HepG2 (cell line): ENCODE measurements around the gene TGFA. TPM values are rescaled to one million over a fixed set of nuclear protein-coding genes. Genes with fewer than 3 reads are reported as not detected.

ENCODE experiments used
- ATF7-NPFF ChIP-seq: sonication (generic); formaldehyde crosslinking; IDR thresholded peaks from 2 replicates; pipeline ENCODE4 v1.8.1; 2023; ENCODE audit warnings: mild to moderate bottlenecking, low read depth, missing genetic modification reagents, moderate library complexity
- CBFB ChIP-seq: sonication (generic); formaldehyde crosslinking; IDR thresholded peaks from 2 replicates; pipeline ENCODE4 v1.4.0; 2020; ENCODE audit warnings: missing genetic modification reagents
- DNMT1 ChIP-seq: sonication (generic); formaldehyde crosslinking; IDR thresholded peaks from 2 replicates; pipeline ENCODE4 v1.5.1; 2020; ENCODE audit warnings: mild to moderate bottlenecking, missing genetic modification reagents
- GABPA ChIP-seq, 2 experiments: IDR thresholded peaks; 2 replicates each; pipeline ENCODE4 v1.6.1; 2011 to 2016; ENCODE audit warnings: low read depth in 2 of 2, low read length in 1 of 2, missing biosample characterization in 1 of 2, missing genetic modification characterization in 1 of 2
- GATAD1 ChIP-seq: IDR thresholded peaks from 2 replicates; pipeline ENCODE4 v1.6.1; 2016; ENCODE audit warnings: missing genetic modification reagents, missing compliant biosample characterization
- GATAD2A ChIP-seq: IDR thresholded peaks from 2 replicates; pipeline ENCODE4 v1.6.1; 2016
- HMG20A ChIP-seq: IDR thresholded peaks from 2 replicates; pipeline ENCODE4 v1.6.1; 2016; ENCODE audit warnings: borderline replicate concordance
- MAFK ChIP-seq, 2 experiments: IDR thresholded peaks in 1 of 2; conservative IDR thresholded peaks in 1 of 2; 2 replicates each; pipeline ENCODE4 v1.6.1; 2011; ENCODE audit warnings: improper control_type of control experiment in 2 of 2, low read length in 2 of 2
- NR2F1 ChIP-seq, 2 experiments: fragments of 450-650 bp in 1 of 2; formaldehyde crosslinking in 1 of 2; IDR thresholded peaks; 2 replicates each; pipeline versions ENCODE4 v1.5.0 to v1.6.1; 2016 to 2020; ENCODE audit warnings: mild to moderate bottlenecking in 1 of 2, missing compliant biosample characterization in 1 of 2, missing genetic modification reagents in 1 of 2, moderate library complexity in 1 of 2
- ZBTB7B ChIP-seq: sonication (generic); formaldehyde crosslinking; IDR thresholded peaks from 2 replicates; pipeline ENCODE4 v1.4.0; 2020; ENCODE audit warnings: missing genetic modification reagents
- ZNF296 ChIP-seq: sonication (generic); formaldehyde crosslinking; conservative IDR thresholded peaks from 2 replicates; pipeline ENCODE4 v1.5.0; 2020; ENCODE audit warnings: mild to moderate bottlenecking, missing genetic modification reagents
- ZNF841 ChIP-seq: sonication (generic); formaldehyde crosslinking; IDR thresholded peaks from 2 replicates; pipeline ENCODE4 v1.8.1; 2023; ENCODE audit warnings: missing genetic modification reagents, borderline replicate concordance
- ZNF879 ChIP-seq: sonication (generic); formaldehyde crosslinking; IDR thresholded peaks from 2 replicates; pipeline ENCODE4 v1.8.1; 2023; ENCODE audit warnings: missing genetic modification reagents
- polyA plus RNA-seq, 8 experiments: library from polyadenylated mRNA; depleted of rRNA in 3 of 8; stranded (reverse) in 7 of 8; unstranded in 1 of 8; fragments of >200 nt; fragmentation: Illumina TruSeq in 4 of 8; extraction: Trizol in 4 of 8; gene quantifications; 2 replicates each; pipeline versions ENCODE4 v1.2.1 to v1.2.3, GENCODE V29; 2011 to 2016; ENCODE audit warnings: low read depth in 4 of 8, missing spikeins in 1 of 8, mixed read lengths in 1 of 8; ENCODE audit not compliant: insufficient read depth in 1 of 8
- total RNA-seq, 5 experiments: library from RNA; depleted of rRNA; stranded (reverse); fragments of >200 nt; fragmentation: Illumina TruSeq; extraction: Trizol; gene quantifications; 2 replicates each; pipeline ENCODE4 v1.2.3, GENCODE V29; 2016; ENCODE audit warnings: low read depth in 1 of 5
- TF ChIP-seq, protein P1 (sequence below): IDR thresholded peaks from 2 replicates; pipeline ENCODE4 v1.6.1; 2016
- TF ChIP-seq, protein P2 (sequence below): sonication (generic); formaldehyde crosslinking; IDR thresholded peaks from 2 replicates; pipeline ENCODE4 v1.8.0; 2022; ENCODE audit warnings: mild to moderate bottlenecking, missing genetic modification reagents; ENCODE audit not compliant: insufficient replicate concordance
- TF ChIP-seq, protein P3 (sequence below): sonication (generic); formaldehyde crosslinking; IDR thresholded peaks from 2 replicates; pipeline ENCODE4 v1.8.0; 2022; ENCODE audit warnings: low read depth, missing genetic modification reagents
- TF ChIP-seq, protein P4 (sequence below), 2 experiments: sonication (generic) in 1 of 2; formaldehyde crosslinking in 1 of 2; IDR thresholded peaks; 2 replicates each; pipeline versions ENCODE4 v1.5.1 to v1.6.1; 2011 to 2020; ENCODE audit warnings: borderline replicate concordance in 1 of 2, low read depth in 1 of 2, low read length in 1 of 2, mild to moderate bottlenecking in 1 of 2, missing genetic modification reagents in 1 of 2, moderate library complexity in 1 of 2
- TF ChIP-seq, protein P5 (sequence below): IDR thresholded peaks from 2 replicates; pipeline ENCODE4 v1.6.1; 2016; ENCODE audit warnings: low read depth, borderline replicate concordance
- TF ChIP-seq, protein P6 (sequence below): sonication (generic); formaldehyde crosslinking; IDR thresholded peaks from 2 replicates; pipeline ENCODE4 v1.4.0; 2020; ENCODE audit warnings: mild to moderate bottlenecking, missing genetic modification reagents
- TF ChIP-seq, protein P7 (sequence below): fragments of 450-650 bp; IDR thresholded peaks from 2 replicates; pipeline ENCODE4 v1.6.1; 2017

TGFA gene
- total and polyA plus RNA-seq, 2 of the 13 experiments (the other 11 are each of a cell fraction or from before 2014, with no cell fraction given), result 7.8 to 15.3 TPM

DNA sequence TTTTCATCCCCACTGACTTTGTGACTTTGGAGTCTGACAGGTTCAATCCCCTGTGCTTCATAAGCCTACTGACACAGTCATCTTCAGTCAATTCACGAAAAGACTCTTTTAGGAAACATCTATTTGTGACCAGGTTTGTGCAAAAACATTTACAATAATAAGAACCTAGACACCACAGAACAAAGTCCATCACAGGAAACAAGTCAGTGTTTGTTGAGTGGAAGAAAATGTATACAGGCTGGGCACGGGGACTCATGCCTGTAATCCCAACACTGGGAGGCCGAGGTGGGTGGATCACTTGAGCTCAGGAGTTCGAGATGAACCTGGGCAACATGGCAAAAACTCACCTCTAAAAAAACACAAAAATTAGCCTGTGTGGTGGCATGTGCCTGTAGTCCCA lies 49.7 kb downstream of the TGFA start (continued):
- TF ChIP-seq, protein P1, sequence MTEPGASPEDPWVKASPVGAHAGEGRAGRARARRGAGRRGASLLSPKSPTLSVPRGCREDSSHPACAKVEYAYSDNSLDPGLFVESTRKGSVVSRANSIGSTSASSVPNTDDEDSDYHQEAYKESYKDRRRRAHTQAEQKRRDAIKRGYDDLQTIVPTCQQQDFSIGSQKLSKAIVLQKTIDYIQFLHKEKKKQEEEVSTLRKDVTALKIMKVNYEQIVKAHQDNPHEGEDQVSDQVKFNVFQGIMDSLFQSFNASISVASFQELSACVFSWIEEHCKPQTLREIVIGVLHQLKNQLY, result peak; percentile 38; the same call in 1 of the 2 replicates
- TF ChIP-seq ZNF879 (CRISPR knock-in tag), result no peak
- TF ChIP-seq ZBTB7B (CRISPR knock-in tag), result no peak
- TF ChIP-seq, protein P2, sequence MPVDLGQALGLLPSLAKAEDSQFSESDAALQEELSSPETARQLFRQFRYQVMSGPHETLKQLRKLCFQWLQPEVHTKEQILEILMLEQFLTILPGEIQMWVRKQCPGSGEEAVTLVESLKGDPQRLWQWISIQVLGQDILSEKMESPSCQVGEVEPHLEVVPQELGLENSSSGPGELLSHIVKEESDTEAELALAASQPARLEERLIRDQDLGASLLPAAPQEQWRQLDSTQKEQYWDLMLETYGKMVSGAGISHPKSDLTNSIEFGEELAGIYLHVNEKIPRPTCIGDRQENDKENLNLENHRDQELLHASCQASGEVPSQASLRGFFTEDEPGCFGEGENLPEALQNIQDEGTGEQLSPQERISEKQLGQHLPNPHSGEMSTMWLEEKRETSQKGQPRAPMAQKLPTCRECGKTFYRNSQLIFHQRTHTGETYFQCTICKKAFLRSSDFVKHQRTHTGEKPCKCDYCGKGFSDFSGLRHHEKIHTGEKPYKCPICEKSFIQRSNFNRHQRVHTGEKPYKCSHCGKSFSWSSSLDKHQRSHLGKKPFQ, result no peak
- TF ChIP-seq, protein P3, sequence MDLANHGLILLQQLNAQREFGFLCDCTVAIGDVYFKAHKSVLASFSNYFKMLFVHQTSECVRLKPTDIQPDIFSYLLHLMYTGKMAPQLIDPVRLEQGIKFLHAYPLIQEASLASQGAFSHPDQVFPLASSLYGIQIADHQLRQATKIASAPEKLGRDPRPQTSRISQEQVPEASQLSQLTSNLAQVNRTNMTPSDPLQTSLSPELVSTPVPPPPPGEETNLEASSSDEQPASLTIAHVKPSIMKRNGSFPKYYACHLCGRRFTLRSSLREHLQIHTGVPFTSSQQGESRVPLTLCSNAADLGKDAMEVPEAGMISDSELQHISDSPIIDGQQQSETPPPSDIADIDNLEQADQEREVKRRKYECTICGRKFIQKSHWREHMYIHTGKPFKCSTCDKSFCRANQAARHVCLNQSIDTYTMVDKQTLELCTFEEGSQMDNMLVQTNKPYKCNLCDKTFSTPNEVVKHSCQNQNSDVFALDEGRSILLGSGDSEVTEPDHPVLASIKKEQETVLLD (CRISPR knock-in tag), result no peak
- TF ChIP-seq DNMT1 (CRISPR knock-in tag), result no peak
- TF ChIP-seq GATAD1, result no peak
- TF ChIP-seq, protein P4, sequence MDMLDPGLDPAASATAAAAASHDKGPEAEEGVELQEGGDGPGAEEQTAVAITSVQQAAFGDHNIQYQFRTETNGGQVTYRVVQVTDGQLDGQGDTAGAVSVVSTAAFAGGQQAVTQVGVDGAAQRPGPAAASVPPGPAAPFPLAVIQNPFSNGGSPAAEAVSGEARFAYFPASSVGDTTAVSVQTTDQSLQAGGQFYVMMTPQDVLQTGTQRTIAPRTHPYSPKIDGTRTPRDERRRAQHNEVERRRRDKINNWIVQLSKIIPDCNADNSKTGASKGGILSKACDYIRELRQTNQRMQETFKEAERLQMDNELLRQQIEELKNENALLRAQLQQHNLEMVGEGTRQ (IDR thresholded peaks at IDR 0.05; ENCODE audit: low read depth, low read length), result no peak
- TF ChIP-seq, protein P4 (CRISPR knock-in tag; IDR thresholded peaks at IDR 0.05; ENCODE audit: borderline replicate concordance), result no peak
- no peak for TF ChIP-seq ZNF296 (CRISPR knock-in tag)
- no peak for TF ChIP-seq CBFB (CRISPR knock-in tag)
- TF ChIP-seq, protein P5, sequence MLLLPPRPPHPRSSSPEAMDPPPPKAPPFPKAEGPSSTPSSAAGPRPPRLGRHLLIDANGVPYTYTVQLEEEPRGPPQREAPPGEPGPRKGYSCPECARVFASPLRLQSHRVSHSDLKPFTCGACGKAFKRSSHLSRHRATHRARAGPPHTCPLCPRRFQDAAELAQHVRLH (CRISPR knock-in tag), result no peak
- TF ChIP-seq NR2F1 (CRISPR knock-in tag; IDR thresholded peaks at IDR 0.05), result no peak
- TF ChIP-seq ZNF841 (CRISPR knock-in tag), result no peak
- no peak for TF ChIP-seq ATF7-NPFF (CRISPR knock-in tag)
- TF ChIP-seq HMG20A (CRISPR knock-in tag), result peak; percentile 61; the same call in 1 of the 2 replicates
- TF ChIP-seq GABPA (IDR thresholded peaks at IDR 0.05; ENCODE audit: low read depth, low read length), result no peak
- no peak for TF ChIP-seq GABPA (CRISPR knock-in tag; IDR thresholded peaks at IDR 0.05; ENCODE audit: low read depth)
- no peak for TF ChIP-seq MAFK (conservative IDR thresholded peaks at IDR 0.05 in 1 of 2, IDR thresholded peaks at IDR 0.05 in 1 of 2; ENCODE audit: low read length in 2 of 2)
- TF ChIP-seq, protein P6, sequence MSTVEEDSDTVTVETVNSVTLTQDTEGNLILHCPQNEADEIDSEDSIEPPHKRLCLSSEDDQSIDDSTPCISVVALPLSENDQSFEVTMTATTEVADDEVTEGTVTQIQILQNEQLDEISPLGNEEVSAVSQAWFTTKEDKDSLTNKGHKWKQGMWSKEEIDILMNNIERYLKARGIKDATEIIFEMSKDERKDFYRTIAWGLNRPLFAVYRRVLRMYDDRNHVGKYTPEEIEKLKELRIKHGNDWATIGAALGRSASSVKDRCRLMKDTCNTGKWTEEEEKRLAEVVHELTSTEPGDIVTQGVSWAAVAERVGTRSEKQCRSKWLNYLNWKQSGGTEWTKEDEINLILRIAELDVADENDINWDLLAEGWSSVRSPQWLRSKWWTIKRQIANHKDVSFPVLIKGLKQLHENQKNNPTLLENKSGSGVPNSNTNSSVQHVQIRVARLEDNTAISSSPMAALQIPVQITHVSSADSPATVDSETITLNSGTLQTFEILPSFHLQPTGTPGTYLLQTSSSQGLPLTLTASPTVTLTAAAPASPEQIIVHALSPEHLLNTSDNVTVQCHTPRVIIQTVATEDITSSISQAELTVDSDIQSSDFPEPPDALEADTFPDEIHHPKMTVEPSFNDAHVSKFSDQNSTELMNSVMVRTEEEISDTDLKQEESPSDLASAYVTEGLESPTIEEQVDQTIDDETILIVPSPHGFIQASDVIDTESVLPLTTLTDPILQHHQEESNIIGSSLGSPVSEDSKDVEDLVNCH (CRISPR knock-in tag), result no peak
- peak; percentile 75 for TF ChIP-seq GATAD2A
- TF ChIP-seq, protein P7, sequence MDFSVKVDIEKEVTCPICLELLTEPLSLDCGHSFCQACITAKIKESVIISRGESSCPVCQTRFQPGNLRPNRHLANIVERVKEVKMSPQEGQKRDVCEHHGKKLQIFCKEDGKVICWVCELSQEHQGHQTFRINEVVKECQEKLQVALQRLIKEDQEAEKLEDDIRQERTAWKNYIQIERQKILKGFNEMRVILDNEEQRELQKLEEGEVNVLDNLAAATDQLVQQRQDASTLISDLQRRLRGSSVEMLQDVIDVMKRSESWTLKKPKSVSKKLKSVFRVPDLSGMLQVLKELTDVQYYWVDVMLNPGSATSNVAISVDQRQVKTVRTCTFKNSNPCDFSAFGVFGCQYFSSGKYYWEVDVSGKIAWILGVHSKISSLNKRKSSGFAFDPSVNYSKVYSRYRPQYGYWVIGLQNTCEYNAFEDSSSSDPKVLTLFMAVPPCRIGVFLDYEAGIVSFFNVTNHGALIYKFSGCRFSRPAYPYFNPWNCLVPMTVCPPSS, result no peak
